Neural cell (in vitro differentiated cells): ENCODE data around the gene TECPR1. TPM values are rescaled to one million over a fixed set of nuclear protein-coding genes. Genes with fewer than 3 reads are reported as not detected.

ENCODE experiments used
- H2AFZ ChIP-seq: fragments of 200-600, 300-800 bp; sonication (generic), shearing (Covaris generic); 2 replicates; pipeline ENCODE4 v1.6.0; 2014; ENCODE audit warnings: low read depth, mild to moderate bottlenecking, antibody characterized with exemption, low read length, moderate library complexity
- H3F3A ChIP-seq: fragments of 200-600 bp; shearing (Covaris generic); 2 replicates; pipeline ENCODE4 v1.6.1; 2016; ENCODE audit warnings: mild to moderate bottlenecking, moderate library complexity, mixed read lengths, antibody characterized with exemption, low read length; ENCODE audit not compliant: insufficient read depth, poor library complexity, severe bottlenecking
- H3K27ac ChIP-seq: fragments of 200-600, 300-800 bp; sonication (generic), shearing (Covaris generic); 2 replicates; pipeline ENCODE4 v1.5.1; 2014; ENCODE audit warnings: mild to moderate bottlenecking, low read length, moderate library complexity
- H3K27me3 ChIP-seq: fragments of 300-800, 200-600 bp; sonication (generic), shearing (Covaris generic); 2 replicates; pipeline ENCODE4 v1.6.0; 2014; ENCODE audit warnings: mild to moderate bottlenecking, low read depth, low read length, moderate library complexity; ENCODE audit not compliant: insufficient read depth
- H3K36me3 ChIP-seq: fragments of 300-800, 200-600 bp; sonication (generic), shearing (Covaris generic); 2 replicates; pipeline ENCODE4 v1.5.1; 2014; ENCODE audit warnings: mild to moderate bottlenecking, antibody characterized with exemption, low read length, moderate library complexity; ENCODE audit not compliant: insufficient read depth
- H3K4me2 ChIP-seq: fragments of 300-800, 200-600 bp; sonication (generic), shearing (Covaris generic); 2 replicates; pipeline ENCODE4 v1.6.0; 2014; ENCODE audit warnings: mild to moderate bottlenecking, low read length
- H3K4me3 ChIP-seq: fragments of 300-800, 200-600 bp; sonication (generic), shearing (Covaris generic); 2 replicates; pipeline ENCODE4 v1.5.1; 2014; ENCODE audit warnings: mild to moderate bottlenecking, low read length, moderate library complexity
- H3K79me2 ChIP-seq: fragments of 200-600 bp; shearing (Covaris generic); replicated peaks from 2 replicates; pipeline ENCODE4 v1.6.0; 2014; ENCODE audit warnings: mild to moderate bottlenecking, low read length, moderate library complexity; ENCODE audit not compliant: insufficient read depth
- H3K9ac ChIP-seq: fragments of 300-800, 200-600 bp; sonication (generic), shearing (Covaris generic); 2 replicates; pipeline ENCODE4 v1.6.1; 2016; ENCODE audit warnings: mild to moderate bottlenecking, low read length, mixed read lengths
- H3K9me2 ChIP-seq: fragments of 200-600 bp; shearing (Covaris generic); 2 replicates; pipeline ENCODE4 v1.6.1; 2016; ENCODE audit warnings: mild to moderate bottlenecking, low read length, mixed read lengths; ENCODE audit not compliant: insufficient read depth
- H3K9me3 ChIP-seq: fragments of 200-600, 300-800 bp; sonication (generic), shearing (Covaris generic); 2 replicates; pipeline ENCODE4 v1.6.1; 2016; ENCODE audit warnings: mild to moderate bottlenecking, mixed run types, low read length, moderate library complexity, mixed read lengths
- H4K20me1 ChIP-seq: fragments of 200-600 bp; shearing (Covaris generic); 2 replicates; pipeline ENCODE4 v1.6.1; 2016; ENCODE audit warnings: mild to moderate bottlenecking, mixed run types; ENCODE audit not compliant: insufficient read depth
- CTCF ChIP-seq: fragments of 450-650 bp; IDR thresholded peaks from 2 replicates; pipeline ENCODE4 v1.5.1; 2014; ENCODE audit warnings: antibody characterized with exemption, mild to moderate bottlenecking, moderate library complexity; ENCODE audit not compliant: poor library complexity, severe bottlenecking
- EP300 ChIP-seq: fragments of 450-650 bp; conservative IDR thresholded peaks from 2 replicates; pipeline ENCODE4 v1.6.1; 2014; ENCODE audit warnings: antibody characterized with exemption, mild to moderate bottlenecking, moderate library complexity; ENCODE audit not compliant: poor library complexity, severe bottlenecking
- EZH2 ChIP-seq: fragments of 200-600, 300-800 bp; shearing (Covaris generic), sonication (generic); IDR thresholded peaks from 2 replicates; pipeline ENCODE4 v1.6.1; 2014; ENCODE audit warnings: antibody characterized with exemption, low read length, borderline replicate concordance, mild to moderate bottlenecking; ENCODE audit not compliant: insufficient read depth, poor library complexity, severe bottlenecking
- MXI1 ChIP-seq: fragments of 450-650 bp; conservative IDR thresholded peaks from 2 replicates; pipeline ENCODE4 v1.6.1; 2014; ENCODE audit warnings: antibody characterized with exemption, mild to moderate bottlenecking; ENCODE audit not compliant: poor library complexity, severe bottlenecking
- POLR2AphosphoS5 ChIP-seq: IDR thresholded peaks from 2 replicates; pipeline ENCODE4 v1.6.1; 2012
- RAD21 ChIP-seq: fragments of 450-650 bp; conservative IDR thresholded peaks from 2 replicates; pipeline ENCODE4 v1.6.1; 2014; ENCODE audit warnings: antibody characterized with exemption, mild to moderate bottlenecking, moderate library complexity
- REST ChIP-seq: IDR thresholded peaks from 2 replicates; pipeline ENCODE4 v1.6.1; 2012; ENCODE audit warnings: borderline replicate concordance
- SMC3 ChIP-seq: fragments of 450-650 bp; conservative IDR thresholded peaks from 2 replicates; pipeline ENCODE4 v1.6.1; 2014; ENCODE audit warnings: antibody characterized with exemption, mild to moderate bottlenecking, moderate library complexity; ENCODE audit not compliant: poor library complexity
- TAF1 ChIP-seq: IDR thresholded peaks from 2 replicates; pipeline ENCODE4 v1.6.1; 2012; ENCODE audit warnings: low read depth
- polyA plus RNA-seq: library from polyadenylated mRNA; depleted of rRNA; stranded (reverse); fragments of >200 nt; gene quantifications from 2 replicates; pipeline ENCODE4 v1.2.3, GENCODE V29; 2014

TECPR1 gene
- polyA plus RNA-seq, 1 donor from 2014 or later: 46.6 TPM

- H3F3A ChIP-seq: no peaks in the 10 kb centered on the region
- TF ChIP-seq EZH2 (no peak), MXI1 (no peak), REST (no peak), CTCF (no peak), RAD21 (no peak), TAF1 (no peak), SMC3 (no peak), EP300 (no peak), POLR2AphosphoS5 (no peak)
- H3K9ac ChIP-seq: no peak overlapping the region
- H3K4me2 ChIP-seq: no peak overlapping the region
- H3K27ac ChIP-seq: no peak overlapping the region
- H3K9me2 ChIP-seq: no peaks in the 10 kb centered on the region
- no peaks in the 10 kb centered on the region for H3K9me3 ChIP-seq
- H2AFZ ChIP-seq: no peak overlapping the region
- no peaks in the 10 kb centered on the region for H4K20me1 ChIP-seq
- no peak overlapping the region for H3K4me3 ChIP-seq
- no peaks in the 10 kb centered on the region for H3K36me3 ChIP-seq
- no peaks in the 10 kb centered on the region for H3K79me2 ChIP-seq
- no peaks in the 10 kb centered on the region for H3K27me3 ChIP-seq
These were observed 71.3 kb downstream of the TECPR1 start for GRCh38 chr7:98180751-98181150.

- no peak overlapping the region for H3K4me2 ChIP-seq
- H3K27ac ChIP-seq: no peak overlapping the region
- H3F3A ChIP-seq: no peaks in the 10 kb centered on the region
- no peak overlapping the region for H3K4me3 ChIP-seq
- no peak overlapping the region for H2AFZ ChIP-seq
- H4K20me1 ChIP-seq: no peaks in the 10 kb centered on the region
- TF ChIP-seq EZH2 (no peak), MXI1 (no peak), SMC3 (no peak), REST (no peak), POLR2AphosphoS5 (no peak), RAD21 (no peak), CTCF (no peak), TAF1 (no peak), EP300 (no peak)
- no peaks in the 10 kb centered on the region for H3K9me3 ChIP-seq
- H3K9ac ChIP-seq: no peak overlapping the region
- no peaks in the 10 kb centered on the region for H3K79me2 ChIP-seq
- peaks cover 9% of the 10 kb centered on the region for H3K36me3 ChIP-seq
- H3K9me2 ChIP-seq: no peaks in the 10 kb centered on the region
- no peaks in the 10 kb centered on the region for H3K27me3 ChIP-seq
These were observed 73.1 kb downstream of the TECPR1 start for GRCh38 chr7:98178762-98179490.
